K562 (cell line): ENCODE data around the gene SCTR. TPM values are rescaled to one million over a fixed set of nuclear protein-coding genes. Genes with fewer than 3 reads are reported as not detected.

Source experiments
- ARID1B ChIP-seq: fragments of 450-650 bp; IDR thresholded peaks from 2 replicates; pipeline ENCODE4 v1.6.1; 2016; ENCODE audit warnings: antibody characterized with exemption, mild to moderate bottlenecking, inconsistent platforms
- CBFA2T2 ChIP-seq: fragments of 450-650 bp; conservative IDR thresholded peaks from 2 replicates; pipeline ENCODE4 v1.6.1; 2017; ENCODE audit warnings: mild to moderate bottlenecking
- CBFA2T3 ChIP-seq: fragments of 450-650 bp; IDR thresholded peaks from 2 replicates; pipeline ENCODE4 v1.6.1; 2017
- EP300 ChIP-seq: IDR thresholded peaks from 2 replicates; pipeline ENCODE4 v1.6.1; 2012; ENCODE audit warnings: low read length, improper control_type of control experiment
- EP400 ChIP-seq: fragments of 450-650 bp; IDR thresholded peaks from 2 replicates; pipeline ENCODE4 v1.6.1; 2017; ENCODE audit warnings: antibody characterized with exemption, mild to moderate bottlenecking, moderate library complexity
- GATA2 ChIP-seq: sonication (generic); formaldehyde crosslinking; IDR thresholded peaks from 2 replicates; pipeline ENCODE4 v1.4.0; 2020; ENCODE audit warnings: mild to moderate bottlenecking, missing genetic modification reagents
- LEF1 ChIP-seq: fragments of 450-650 bp; IDR thresholded peaks from 2 replicates; pipeline ENCODE4 v1.6.1; 2016; ENCODE audit warnings: mild to moderate bottlenecking
- MGA ChIP-seq: fragments of 450-650 bp; IDR thresholded peaks from 2 replicates; pipeline ENCODE4 v1.6.1; 2016; ENCODE audit warnings: mild to moderate bottlenecking, moderate library complexity
- SNIP1 ChIP-seq: fragments of 450-650 bp; IDR thresholded peaks from 2 replicates; pipeline ENCODE4 v1.7.1; 2017; ENCODE audit warnings: low read depth, mild to moderate bottlenecking
- TEAD4 ChIP-seq, 2 experiments: sonication (generic) in 1 of 2; formaldehyde crosslinking in 1 of 2; IDR thresholded peaks; 2 replicates each; pipeline versions ENCODE4 v1.6.1 to v1.8.0; 2012 to 2022; ENCODE audit warnings: borderline replicate concordance in 1 of 2, inconsistent platforms in 1 of 2, low read length in 1 of 2, mild to moderate bottlenecking in 1 of 2, missing genetic modification reagents in 1 of 2
- THRB ChIP-seq: fragments of 450-650 bp; formaldehyde crosslinking; conservative IDR thresholded peaks from 2 replicates; pipeline ENCODE4 v1.4.0; 2022; ENCODE audit warnings: mild to moderate bottlenecking, missing genetic modification characterization
- ZBED1 ChIP-seq: IDR thresholded peaks from 2 replicates; pipeline ENCODE4 v1.6.1; 2014
- polyA plus RNA-seq, 8 experiments: library from polyadenylated mRNA; depleted of rRNA in 4 of 8; stranded (reverse) in 5 of 8; unstranded in 3 of 8; fragments of >200 nt; fragmentation: Nextera tagmentation in 2 of 8; fragmentation: Illumina TruSeq in 1 of 8; extraction: Ambion mirVana in 2 of 8; extraction: Trizol in 1 of 8; gene quantifications; 2 replicates each; pipeline versions ENCODE4 v1.2.1 to v1.2.3, GENCODE V29; 2011 to 2014; ENCODE audit warnings: inconsistent platforms in 1 of 8, missing spikeins in 1 of 8
- total RNA-seq, 7 experiments: library from RNA; depleted of rRNA in 6 of 7; stranded (reverse); fragments of >200 nt in 6 of 7; fragmentation: Illumina TruSeq in 2 of 7; extraction: Trizol in 2 of 7; gene quantifications; 2 replicates each; pipeline versions ENCODE4 v1.2.1 to v1.2.3, GENCODE V29; 2011 to 2021; ENCODE audit warnings: low replicate concordance in 1 of 7
- TF ChIP-seq, protein P1 (sequence below): sonication (generic); formaldehyde crosslinking; IDR thresholded peaks from 2 replicates; pipeline ENCODE4 v1.8.0; 2023; ENCODE audit warnings: mild to moderate bottlenecking, missing genetic modification reagents

The SCTR gene
- total and polyA plus RNA-seq, 9 of the 15 experiments (the other 6 are each of a cell fraction or from before 2014, with no cell fraction given): not detected

- TF ChIP-seq EP400: 0 out of 2 replicates have a peak, but pooled peaks have one; percentile 24
- TF ChIP-seq CBFA2T2: 0 out of 2 replicates have a peak, but pooled peaks have one; percentile 11
- 0 out of 2 replicates have a peak, but pooled peaks have one; percentile 38 for TF ChIP-seq EP300
- TF ChIP-seq CBFA2T3: peak; percentile 44; the same call in 1 of the 2 replicates
- no peak for TF ChIP-seq SNIP1
- TF ChIP-seq, protein P1, sequence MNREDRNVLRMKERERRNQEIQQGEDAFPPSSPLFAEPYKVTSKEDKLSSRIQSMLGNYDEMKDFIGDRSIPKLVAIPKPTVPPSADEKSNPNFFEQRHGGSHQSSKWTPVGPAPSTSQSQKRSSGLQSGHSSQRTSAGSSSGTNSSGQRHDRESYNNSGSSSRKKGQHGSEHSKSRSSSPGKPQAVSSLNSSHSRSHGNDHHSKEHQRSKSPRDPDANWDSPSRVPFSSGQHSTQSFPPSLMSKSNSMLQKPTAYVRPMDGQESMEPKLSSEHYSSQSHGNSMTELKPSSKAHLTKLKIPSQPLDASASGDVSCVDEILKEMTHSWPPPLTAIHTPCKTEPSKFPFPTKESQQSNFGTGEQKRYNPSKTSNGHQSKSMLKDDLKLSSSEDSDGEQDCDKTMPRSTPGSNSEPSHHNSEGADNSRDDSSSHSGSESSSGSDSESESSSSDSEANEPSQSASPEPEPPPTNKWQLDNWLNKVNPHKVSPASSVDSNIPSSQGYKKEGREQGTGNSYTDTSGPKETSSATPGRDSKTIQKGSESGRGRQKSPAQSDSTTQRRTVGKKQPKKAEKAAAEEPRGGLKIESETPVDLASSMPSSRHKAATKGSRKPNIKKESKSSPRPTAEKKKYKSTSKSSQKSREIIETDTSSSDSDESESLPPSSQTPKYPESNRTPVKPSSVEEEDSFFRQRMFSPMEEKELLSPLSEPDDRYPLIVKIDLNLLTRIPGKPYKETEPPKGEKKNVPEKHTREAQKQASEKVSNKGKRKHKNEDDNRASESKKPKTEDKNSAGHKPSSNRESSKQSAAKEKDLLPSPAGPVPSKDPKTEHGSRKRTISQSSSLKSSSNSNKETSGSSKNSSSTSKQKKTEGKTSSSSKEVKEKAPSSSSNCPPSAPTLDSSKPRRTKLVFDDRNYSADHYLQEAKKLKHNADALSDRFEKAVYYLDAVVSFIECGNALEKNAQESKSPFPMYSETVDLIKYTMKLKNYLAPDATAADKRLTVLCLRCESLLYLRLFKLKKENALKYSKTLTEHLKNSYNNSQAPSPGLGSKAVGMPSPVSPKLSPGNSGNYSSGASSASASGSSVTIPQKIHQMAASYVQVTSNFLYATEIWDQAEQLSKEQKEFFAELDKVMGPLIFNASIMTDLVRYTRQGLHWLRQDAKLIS (CRISPR knock-in tag): no peak
- peak; percentile 35; the same call in 1 of the 2 replicates for TF ChIP-seq MGA
- TF ChIP-seq GATA2 (CRISPR knock-in tag): peak; percentile 68; the same call in 1 of the 2 replicates
- TF ChIP-seq LEF1: 0 out of 2 replicates have a peak, but pooled peaks have one; percentile 45
- TF ChIP-seq TEAD4 (IDR thresholded peaks at IDR 0.05; ENCODE audit: low read length): peak; percentile 46; the same call in 1 of the 2 replicates
- no peak for TF ChIP-seq TEAD4 (CRISPR knock-in tag; IDR thresholded peaks at IDR 0.05; ENCODE audit: borderline replicate concordance)
- no peak for TF ChIP-seq THRB (CRISPR knock-in tag)
- TF ChIP-seq ARID1B: peak; percentile 71
- no peak for TF ChIP-seq ZBED1
Observed at GRCh38 chr2:119546447-119546767, 22.1 kb upstream of the SCTR start (continued).
